ENCODE data around the gene TPST2.

Gene TPST2

GRCh38 chr22:26579331-26579886 is 10.5 kb downstream of the TPST2 start:
- DNase-seq = peak; percentile 41

GRCh38 chr22:26577081-26577480 is 12.9 kb downstream of the TPST2 start:
- DNase-seq = no peak

DNA sequence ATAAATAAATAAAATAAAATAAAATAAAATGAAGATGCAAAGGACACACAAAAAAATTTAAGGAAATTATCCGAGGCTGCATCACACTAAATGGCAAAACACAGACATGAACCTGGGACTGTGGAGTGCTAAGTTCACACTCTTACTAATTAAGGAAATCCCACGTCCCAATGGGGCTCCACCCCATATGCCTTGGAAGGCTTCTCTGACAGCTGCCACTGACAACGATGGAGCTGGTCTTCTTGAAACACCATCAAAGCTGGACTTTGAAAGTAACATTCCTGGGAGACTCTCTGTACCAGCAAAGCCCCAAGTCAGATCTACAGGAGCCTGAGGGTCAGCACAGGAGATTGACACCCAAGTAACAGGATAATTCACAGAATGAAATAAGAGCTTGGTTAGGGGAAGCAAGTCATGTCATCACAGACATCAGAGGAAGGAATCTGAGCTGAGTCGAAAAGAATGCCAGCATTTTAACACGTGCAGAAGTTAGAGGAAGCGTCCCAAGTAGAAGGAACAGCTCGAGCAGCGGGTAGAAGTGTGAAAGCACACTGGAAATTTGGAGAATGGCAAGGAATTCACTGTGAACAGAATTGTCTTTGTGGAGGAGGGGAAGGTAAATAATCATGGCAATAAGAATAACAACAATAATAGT is 13.8 kb downstream of the TPST2 start:
- no peak for DNase-seq

GRCh38 chr22:26574001-26574723 is 15.8 kb downstream of the TPST2 start:
- DNase-seq = no peak

DNA sequence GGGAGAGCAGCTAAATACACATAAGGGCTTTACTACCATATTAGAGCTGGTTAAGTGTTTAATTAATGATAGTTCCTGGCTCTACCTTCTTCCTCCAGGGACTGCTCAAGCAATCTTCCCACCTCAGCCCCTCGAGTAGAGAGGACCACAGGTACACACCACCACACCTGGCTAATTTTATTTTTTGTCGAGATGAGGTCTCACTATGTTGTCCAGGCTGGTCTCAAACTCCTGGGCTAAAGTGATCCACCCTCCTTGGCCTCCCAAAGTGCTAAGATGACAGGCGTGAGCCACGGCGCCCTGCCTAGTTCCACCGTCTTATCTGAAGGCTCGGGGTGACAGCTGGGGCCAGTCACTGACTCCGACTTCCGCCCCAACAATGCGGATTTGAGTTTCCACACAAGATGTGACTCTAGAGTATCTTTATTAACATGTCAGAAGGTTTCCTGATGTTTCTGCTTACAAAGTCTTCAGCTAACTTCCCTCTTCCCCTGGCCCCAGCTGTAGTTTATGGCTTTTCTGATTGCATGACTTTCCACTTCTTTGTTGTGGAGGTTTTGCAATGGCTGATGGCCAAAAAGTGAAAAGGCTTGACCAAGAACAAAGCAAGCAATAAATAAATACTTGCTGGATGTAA is 16.8 kb downstream of the TPST2 start:
- peak; percentile 98 to 99 for DNase-seq

- no peak for DNase-seq
Observed at GRCh38 chr22:26570864-26571525, 18.9 kb downstream of the TPST2 start.

DNA sequence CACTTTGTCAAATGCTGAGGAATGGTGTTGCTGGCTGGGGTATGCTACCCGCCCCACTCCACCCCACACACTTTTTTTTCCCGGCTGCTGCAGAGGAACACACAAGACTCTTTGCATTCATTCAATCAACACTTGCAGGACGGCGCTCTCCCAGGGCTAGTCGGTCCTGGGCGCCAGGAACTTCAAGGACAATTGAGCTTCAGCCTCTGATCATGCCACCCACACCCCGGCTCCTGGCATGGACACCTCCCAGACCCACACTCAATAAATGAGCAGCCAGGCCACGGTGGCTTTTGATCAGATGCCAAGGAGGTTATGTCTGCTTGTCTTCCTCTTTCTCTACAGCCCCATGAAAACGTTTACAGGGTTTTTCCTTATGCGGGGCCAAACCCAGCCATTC is 19.8 kb downstream of the TPST2 start:
- DNase-seq = peak; percentile 8 to 15

DNA sequence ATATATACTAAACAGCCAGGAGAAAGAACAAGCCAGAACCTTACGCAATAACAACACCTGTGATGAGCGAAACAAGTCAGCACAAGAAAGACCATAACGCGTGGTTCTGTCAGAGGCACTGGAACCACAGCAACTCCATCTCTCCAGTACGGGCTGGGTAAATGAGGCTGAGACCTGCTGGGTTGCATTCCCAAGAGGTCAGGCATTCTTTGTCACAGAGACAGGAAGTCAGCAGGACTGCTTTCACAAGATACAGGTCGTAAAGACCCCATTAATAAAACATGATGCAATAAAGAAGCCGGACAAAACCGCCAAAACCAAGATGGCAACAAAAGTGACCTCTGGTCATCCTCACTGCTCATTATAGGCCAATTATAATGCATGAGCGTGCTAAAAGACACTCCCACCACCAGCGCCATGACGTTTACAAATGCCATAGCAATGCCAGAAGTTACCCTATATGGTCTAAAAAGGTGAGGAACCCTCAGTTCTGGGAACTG is 21.7 kb downstream of the TPST2 start:
- no peak for DNase-seq

- DNase-seq = no peak
Observed at GRCh38 chr22:26567610-26568009, 22.3 kb downstream of the TPST2 start.

DNA sequence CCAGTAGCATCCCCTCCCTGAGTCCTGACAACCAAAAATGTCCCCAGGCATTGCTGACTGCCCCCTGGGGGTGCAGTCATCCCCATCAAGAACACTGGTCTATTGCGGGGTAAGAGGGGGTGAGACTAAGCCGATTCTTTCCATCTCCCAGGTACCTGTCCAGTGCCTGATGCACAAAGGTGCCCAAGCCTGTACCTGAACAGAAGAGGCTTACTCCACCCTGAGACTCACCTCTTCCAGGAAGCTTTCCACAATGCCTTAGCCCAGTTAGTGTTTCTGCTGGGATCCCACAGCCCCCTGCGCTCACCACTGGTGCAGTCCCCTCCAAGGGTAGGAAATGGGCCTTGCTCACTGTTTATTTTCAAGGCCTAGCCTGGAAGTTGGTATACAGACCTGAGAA is 22.9 kb downstream of the TPST2 start:
- DNase-seq = no peak

GRCh38 chr22:26565889-26566288 is 24.0 kb downstream of the TPST2 start:
- no peak for DNase-seq

GRCh38 chr22:26565181-26565580 is 24.8 kb downstream of the TPST2 start:
- no peak for DNase-seq

- DNase-seq = no peak
Observed at GRCh38 chr22:26564672-26565071, 25.3 kb downstream of the TPST2 start.

- no peak for DNase-seq
Observed at GRCh38 chr22:26564181-26564580, 25.8 kb downstream of the TPST2 start.

GRCh38 chr22:26563022-26563421 is 26.9 kb downstream of the TPST2 start:
- no peak for DNase-seq

- no peak for DNase-seq
Observed at GRCh38 chr22:26561756-26562417, 28.0 kb downstream of the TPST2 start.

DNA sequence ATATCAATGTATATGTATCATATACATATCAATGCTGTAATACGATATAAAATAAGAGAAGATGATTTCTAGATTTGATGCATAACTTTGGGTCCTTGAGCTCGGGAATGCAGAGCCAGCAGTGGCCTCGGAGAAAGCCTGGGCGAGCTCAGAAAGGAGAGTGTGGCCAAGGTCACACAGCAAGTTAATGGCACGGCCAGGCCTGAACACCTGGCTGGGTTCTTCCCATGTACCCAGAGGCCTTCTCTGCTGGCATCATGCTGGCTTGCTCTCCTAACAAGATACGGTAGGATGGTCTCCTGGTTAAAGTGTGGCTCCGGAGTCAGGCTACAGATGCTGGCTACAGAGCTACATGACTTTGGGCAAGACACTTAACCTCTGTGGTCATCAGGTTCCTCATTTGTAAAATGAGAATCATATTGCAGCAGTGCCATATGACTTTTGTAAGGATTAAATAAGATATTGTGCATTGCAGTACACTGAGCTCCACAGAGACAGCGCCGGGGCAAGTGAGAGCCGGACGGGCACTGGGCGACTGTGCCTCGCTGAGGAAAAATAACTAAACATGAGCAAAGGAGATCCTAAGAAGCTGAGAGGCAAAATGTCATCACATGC is 29.9 kb downstream of the TPST2 start:
- peak; percentile 34 to 69 for DNase-seq

- no peak for DNase-seq
Observed at GRCh38 chr22:26558248-26558895, 31.6 kb downstream of the TPST2 start.

GRCh38 chr22:26556904-26557303 is 33.0 kb downstream of the TPST2 start:
- DNase-seq = no peak

- no peak for DNase-seq
Observed at GRCh38 chr22:26555478-26555877, 34.5 kb downstream of the TPST2 start.

- no peak for DNase-seq
Observed at GRCh38 chr22:26554956-26555355, 35.0 kb downstream of the TPST2 start.
